GM18870 (cell line): ENCODE measurements around the gene MLEC.
"Not testable (repeated sequence)": the region's sequence is repeated elsewhere in the genome, so short reads cannot be mapped to it uniquely, and the experiment has no call there.

ENCODE experiments used
- ATAC-seq: cut with Tn5 transposase; IDR thresholded peaks from one replicate; pipeline ENCODE4 v1.9.1; 2021; ENCODE audit warnings: moderate library complexity; ENCODE audit not compliant: unreplicated experiment

The MLEC gene

GRCh38 chr12:120720234-120720986, 33.5 kb downstream of the MLEC start:
- no peak for ATAC-seq

- ATAC-seq: no peak
These were observed 34.2 kb downstream of the MLEC start for GRCh38 chr12:120720987-120721801.

DNA sequence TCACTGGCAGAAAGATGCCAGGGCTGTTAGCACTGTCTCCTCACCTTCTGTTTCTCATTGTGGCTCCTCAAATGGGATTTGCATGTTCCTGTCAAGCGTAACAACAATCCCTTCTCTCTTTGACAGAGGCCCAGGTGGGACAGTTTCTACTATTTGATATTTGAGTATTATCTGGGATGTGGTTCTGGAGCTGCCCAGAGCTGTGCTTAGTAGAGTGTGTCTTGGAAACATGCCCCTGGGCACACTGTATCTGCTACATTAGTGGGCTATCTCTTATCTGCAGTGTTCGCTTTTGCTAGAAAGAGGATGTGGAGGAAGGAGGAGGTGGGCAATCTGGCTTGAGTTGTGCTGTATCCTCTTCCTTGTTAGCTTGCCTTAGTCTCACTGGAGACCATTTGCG, 34.9 kb downstream of the MLEC start:
- no peak for ATAC-seq

DNA sequence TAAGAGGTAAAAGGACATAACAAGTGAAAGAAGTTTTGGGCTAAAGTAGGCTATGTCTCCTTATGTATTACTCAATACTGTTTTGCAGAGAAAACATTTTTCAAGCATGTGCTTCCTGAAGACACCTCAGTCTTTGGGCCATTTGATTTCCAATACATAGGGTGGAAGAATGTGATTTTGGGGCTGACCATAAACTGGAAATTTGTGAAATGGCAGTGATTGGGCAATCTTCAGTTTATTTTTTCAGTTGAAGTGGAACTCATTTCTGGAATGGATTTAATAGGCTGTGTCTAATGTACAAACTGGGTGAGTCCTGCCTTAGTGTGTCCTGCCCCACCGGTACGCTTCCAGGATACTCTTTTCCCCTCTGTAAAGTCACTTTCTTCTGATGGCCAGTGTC, 35.8 kb downstream of the MLEC start:
- ATAC-seq: no peak

DNA sequence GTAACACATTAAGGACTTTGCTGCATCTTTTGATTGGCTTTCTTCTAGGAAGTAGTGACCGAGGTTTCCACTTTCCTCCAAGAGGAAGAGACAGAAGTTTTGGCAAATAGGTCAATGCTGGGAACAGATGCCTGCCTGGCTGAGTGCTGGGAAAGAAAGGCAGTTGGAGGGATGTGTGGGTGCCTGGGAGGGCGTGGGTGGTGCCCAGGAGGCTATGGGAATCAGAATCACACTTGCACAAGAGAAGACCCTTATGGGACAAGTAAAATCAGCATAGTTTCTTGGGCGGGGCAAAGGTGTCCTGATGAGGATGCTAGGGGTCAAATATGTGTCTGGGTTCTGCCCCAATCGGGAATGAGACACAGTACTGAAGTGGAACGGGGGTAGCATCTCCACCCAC, 37.8 kb downstream of the MLEC start:
- no peak for ATAC-seq

DNA sequence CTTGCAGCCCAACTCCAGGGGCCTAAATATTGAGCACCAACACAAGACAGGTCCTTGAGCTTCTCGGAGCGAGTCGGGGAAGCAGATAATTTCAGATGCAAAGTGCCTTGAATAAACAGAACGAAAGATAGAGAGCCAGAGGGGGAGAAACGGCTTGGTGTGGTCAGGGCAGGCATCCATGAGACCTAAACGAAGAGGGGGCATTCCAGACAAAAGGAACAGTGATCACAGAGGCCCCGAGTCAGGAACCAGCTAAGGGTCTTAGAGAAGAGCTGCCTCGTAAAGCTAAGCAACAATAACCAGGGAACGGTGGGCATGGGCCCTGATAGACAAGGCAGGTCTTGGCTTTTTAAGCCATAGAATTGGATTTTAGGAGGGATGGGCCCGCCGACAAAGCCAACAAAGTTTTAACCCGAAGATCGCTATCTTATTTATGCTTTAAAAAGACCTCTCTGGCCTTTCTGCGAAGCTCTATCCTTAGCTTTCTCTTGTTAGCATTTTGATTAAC, 38.3 kb downstream of the MLEC start:
- peak; percentile 6 for ATAC-seq

DNA sequence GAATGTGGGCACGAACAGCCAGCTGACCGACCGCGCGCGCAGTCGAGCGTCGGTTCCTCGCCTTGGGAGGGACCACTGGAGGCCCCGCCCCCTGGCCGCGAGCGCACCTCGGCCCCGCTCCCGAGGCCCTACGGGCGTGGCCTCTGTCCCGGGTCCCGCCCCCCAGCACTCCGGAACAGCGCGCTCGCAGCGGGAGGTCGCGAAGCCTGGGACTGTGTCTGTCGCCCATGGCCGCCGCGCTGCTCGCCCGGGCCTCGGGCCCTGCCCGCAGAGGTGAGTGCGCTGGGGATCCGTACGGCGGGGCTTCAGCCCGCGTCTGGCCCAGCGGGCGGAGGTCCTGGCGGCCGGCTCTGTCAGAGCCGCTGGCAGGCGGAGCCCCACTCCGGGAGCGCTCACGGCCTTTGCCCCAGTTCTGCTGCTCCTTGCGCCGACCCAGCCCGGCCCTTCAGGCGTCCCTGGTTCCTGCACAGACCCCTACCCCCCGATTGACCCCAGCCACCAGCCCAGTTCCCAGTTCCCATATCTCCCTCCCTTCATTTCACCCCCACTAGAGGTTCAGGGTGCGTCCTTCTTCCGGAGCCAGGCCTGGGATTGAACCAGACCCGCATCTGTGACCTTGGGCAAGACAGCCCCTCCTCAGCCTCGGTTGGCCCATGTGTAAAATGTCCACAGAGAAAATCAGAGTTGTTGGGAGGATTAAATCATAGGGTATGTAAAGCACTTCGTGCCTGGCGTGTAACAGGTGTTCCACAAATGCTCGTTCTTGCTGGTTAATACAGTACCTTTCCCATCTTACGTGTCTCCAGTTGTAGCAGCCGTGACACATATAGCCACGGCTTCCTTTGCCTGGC, 38.9 kb downstream of the MLEC start, which contains the start of gene ACADS:
Gene ACADS, plus strand, starts transcription at position 168 of the 851 bp plus-strand sequence. Its CDS starts 60 bp downstream, at position 228.
- peak; percentile 72 for ATAC-seq

GRCh38 chr12:120726510-120726793, 39.5 kb downstream of the MLEC start:
- ATAC-seq: no peak

GRCh38 chr12:120726961-120727360, 40.0 kb downstream of the MLEC start:
- no peak for ATAC-seq

DNA sequence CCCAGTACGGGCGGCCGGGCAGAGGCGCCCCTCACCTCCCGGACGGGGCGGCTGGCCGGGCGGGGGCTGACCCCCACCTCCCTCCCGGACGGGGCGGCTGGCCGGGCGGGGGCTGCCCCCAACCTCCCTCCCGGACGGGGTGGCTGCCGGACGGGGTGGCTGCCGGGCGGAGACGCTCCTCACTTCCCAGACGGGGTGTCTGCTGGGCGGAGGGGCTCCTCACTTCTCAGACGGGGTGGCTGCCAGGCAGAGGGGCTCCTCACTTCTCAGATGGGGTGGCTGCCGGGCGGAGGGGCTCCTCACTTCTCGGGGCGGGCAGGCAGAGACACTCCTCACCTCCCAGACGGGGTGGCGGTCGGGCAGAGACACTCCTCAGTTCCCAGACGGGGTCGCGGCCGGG, 45.2 kb downstream of the MLEC start:
- not testable (repeated sequence) for ATAC-seq

DNA sequence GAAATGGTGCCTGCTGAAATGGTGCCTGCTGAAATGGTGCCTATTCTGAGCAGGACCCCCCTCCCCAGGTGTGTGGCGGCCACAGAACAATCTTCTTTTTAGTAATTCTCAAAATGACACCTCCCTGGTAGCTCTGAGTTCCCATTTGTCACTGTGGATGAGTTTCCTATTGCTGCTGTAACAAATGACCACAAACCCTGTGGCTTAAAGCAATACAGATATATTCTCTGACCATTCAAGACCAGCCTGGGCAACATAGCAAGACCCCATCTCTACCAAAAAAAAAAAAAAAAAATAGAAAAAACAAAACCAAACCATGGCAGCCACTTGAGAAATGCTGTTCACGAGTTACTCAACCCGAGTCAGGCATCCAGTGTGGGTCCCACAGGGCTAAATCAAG, 46.6 kb downstream of the MLEC start:
- ATAC-seq: no peak

- ATAC-seq: no peak
These were observed 47.3 kb downstream of the MLEC start for GRCh38 chr12:120734210-120734609.

GRCh38 chr12:120735181-120735580, 48.2 kb downstream of the MLEC start:
- ATAC-seq: no peak

GRCh38 chr12:120736404-120737331, 49.7 kb downstream of the MLEC start:
- ATAC-seq: no peak

- no peak for ATAC-seq
These were observed 50.8 kb downstream of the MLEC start for GRCh38 chr12:120737557-120738251.

DNA sequence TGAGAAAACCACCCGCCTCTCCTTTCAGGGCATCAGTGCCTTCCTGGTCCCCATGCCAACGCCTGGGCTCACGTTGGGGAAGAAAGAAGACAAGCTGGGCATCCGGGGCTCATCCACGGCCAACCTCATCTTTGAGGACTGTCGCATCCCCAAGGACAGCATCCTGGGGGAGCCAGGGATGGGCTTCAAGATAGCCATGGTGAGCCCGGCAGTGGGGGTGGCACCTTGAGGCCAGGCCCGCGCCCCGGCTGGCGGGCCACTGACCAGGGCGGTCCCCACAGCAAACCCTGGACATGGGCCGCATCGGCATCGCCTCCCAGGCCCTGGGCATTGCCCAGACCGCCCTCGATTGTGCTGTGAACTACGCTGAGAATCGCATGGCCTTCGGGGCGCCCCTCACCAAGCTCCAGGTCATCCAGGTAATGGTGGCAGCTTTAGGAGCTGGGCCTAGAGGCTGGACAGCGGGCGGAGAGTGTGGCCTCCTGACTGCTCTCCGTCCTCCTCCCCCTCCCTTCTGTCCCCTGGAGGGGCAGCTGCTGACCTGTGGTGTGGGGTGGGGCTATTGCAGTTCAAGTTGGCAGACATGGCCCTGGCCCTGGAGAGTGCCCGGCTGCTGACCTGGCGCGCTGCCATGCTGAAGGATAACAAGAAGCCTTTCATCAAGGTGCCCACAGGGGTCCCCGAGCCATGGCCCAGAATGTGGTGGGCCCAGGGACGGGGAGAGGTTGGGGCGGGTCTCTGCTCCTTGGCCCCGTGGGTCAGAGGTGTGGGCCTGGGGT, 51.5 kb downstream of the MLEC start:
- no peak for ATAC-seq

- ATAC-seq: no peak
These were observed 52.2 kb downstream of the MLEC start for GRCh38 chr12:120739031-120739762.
